Panc1 (cell line): ENCODE measurements around the gene RIC8A.

Source experiments
- CTCF ChIP-seq: fragments of 450-650 bp; IDR thresholded peaks from 2 replicates; pipeline ENCODE4 v1.5.1; 2017; ENCODE audit warnings: mild to moderate bottlenecking
- POLR2AphosphoS5 ChIP-seq: IDR thresholded peaks from 2 replicates; pipeline ENCODE4 v1.6.1; 2012; ENCODE audit warnings: mild to moderate bottlenecking, low read depth, low read length, moderate library complexity
- REST ChIP-seq, 2 experiments: IDR thresholded peaks; 2 replicates each; pipeline ENCODE4 v1.6.1; 2011 to 2012; ENCODE audit warnings: low read depth in 2 of 2, control low read depth in 1 of 2, low read length in 1 of 2, mild to moderate bottlenecking in 1 of 2, moderate library complexity in 1 of 2; ENCODE audit not compliant: insufficient read depth in 1 of 2
- SIN3A ChIP-seq: IDR thresholded peaks from 2 replicates; pipeline ENCODE4 v1.6.1; 2012; ENCODE audit warnings: low read depth, mild to moderate bottlenecking, low read length, moderate library complexity, borderline replicate concordance; ENCODE audit not compliant: insufficient read depth

- TF ChIP-seq CTCF (no peak), POLR2AphosphoS5 (0 out of 2 replicates have a peak, but pooled peaks have one; percentile 6), REST (IDR thresholded peaks at IDR 0.05; ENCODE audit: insufficient read depth in 1 of 2, low read depth in 2 of 2, low read length in 1 of 2) (no peak), SIN3A (no peak)
Observed at GRCh38 chr11:204587-205109, 2.9 kb upstream of the RIC8A start.
